Stimulated activated CD8-positive, alpha-beta memory T cell treated with anti-CD3 and anti-CD28 coated beads, Interleukin-2, amount 100 ng/mL, for 1 hour (primary cell): Measurements from ENCODE around the gene FOXO1.

Source experiments
- DNase-seq, 2 donors: peaks; one replicate each; pipeline ENCODE4 v3.0.0-alpha.2; 2020; ENCODE audit warnings: low read depth in 2 of 2

The FOXO1 gene

GRCh38 chr13:40547591-40548315 is 118.7 kb downstream of the FOXO1 start:
- no peak for DNase-seq

GRCh38 chr13:40546047-40546446 is 120.4 kb downstream of the FOXO1 start:
- no peak for DNase-seq

- no peak for DNase-seq
These were observed 126.0 kb downstream of the FOXO1 start for GRCh38 chr13:40540328-40541044.

GRCh38 chr13:40539576-40540327 is 126.7 kb downstream of the FOXO1 start:
- no peak for DNase-seq

- DNase-seq: no peak
These were observed 129.1 kb downstream of the FOXO1 start for GRCh38 chr13:40537146-40537895.

GRCh38 chr13:40536443-40537113 is 129.9 kb downstream of the FOXO1 start:
- no peak for DNase-seq

- no peak for DNase-seq
These were observed 131.1 kb downstream of the FOXO1 start for GRCh38 chr13:40535345-40535836.

GRCh38 chr13:40534456-40534855 is 132.0 kb downstream of the FOXO1 start:
- no peak for DNase-seq

- no peak for DNase-seq
These were observed 133.4 kb downstream of the FOXO1 start for GRCh38 chr13:40533072-40533471.

GRCh38 chr13:40530961-40531360 is 135.5 kb downstream of the FOXO1 start:
- no peak for DNase-seq

GRCh38 chr13:40528881-40529280 is 137.6 kb downstream of the FOXO1 start:
- no peak for DNase-seq

- DNase-seq: no peak
These were observed 138.5 kb downstream of the FOXO1 start for GRCh38 chr13:40527914-40528313.

GRCh38 chr13:40522282-40522681 is 144.2 kb downstream of the FOXO1 start:
- no peak for DNase-seq

- DNase-seq: no peak
These were observed 145.5 kb downstream of the FOXO1 start for GRCh38 chr13:40520916-40521315.

- no peak for DNase-seq
These were observed 146.8 kb downstream of the FOXO1 start for GRCh38 chr13:40519637-40520036.

- DNase-seq: no peak
These were observed 148.0 kb downstream of the FOXO1 start for GRCh38 chr13:40518481-40518882.

GRCh38 chr13:40517486-40518480 is 148.7 kb downstream of the FOXO1 start:
- no peak for DNase-seq

GRCh38 chr13:40515702-40516101 is 150.7 kb downstream of the FOXO1 start:
- no peak for DNase-seq

GRCh38 chr13:40514802-40515201 is 151.6 kb downstream of the FOXO1 start:
- no peak for DNase-seq

GRCh38 chr13:40509876-40510275 is 156.6 kb downstream of the FOXO1 start:
- DNase-seq: no peak
